GDM1 (cell line): ENCODE results near the gene GPR161.
"Not testable (repeated sequence)": the region's sequence is repeated elsewhere in the genome, so short reads cannot be mapped to it uniquely, and the experiment has no call there.

Experiments used
- DNase-seq: peaks from one replicate; lab custom pipeline; 2025; lab: John Stamatoyannopoulos, UW

Gene GPR161

GRCh38 chr1:168087696-168088095 is 49.0 kb downstream of the GPR161 start:
- DNase-seq, result no peak

- no peak for DNase-seq
Measured at GRCh38 chr1:168086438-168086837, 50.3 kb downstream of the GPR161 start.

GRCh38 chr1:168085401-168085872 is 51.3 kb downstream of the GPR161 start:
- DNase-seq, result no peak

GRCh38 chr1:168084396-168085231 is 52.1 kb downstream of the GPR161 start:
- peak; percentile 28 for DNase-seq

- DNase-seq, result no peak
Measured at GRCh38 chr1:168083456-168084325, 53.0 kb downstream of the GPR161 start.

GRCh38 chr1:168082008-168082876 is 54.5 kb downstream of the GPR161 start:
- peak; percentile 73 for DNase-seq

- no peak for DNase-seq
Measured at GRCh38 chr1:168081373-168082007, 55.2 kb downstream of the GPR161 start.

- no peak for DNase-seq
Measured at GRCh38 chr1:168079761-168080160, 57.0 kb downstream of the GPR161 start.

GRCh38 chr1:168069384-168069783 is 67.3 kb downstream of the GPR161 start:
- DNase-seq, result no peak

GRCh38 chr1:168065506-168065905 is 71.2 kb downstream of the GPR161 start:
- DNase-seq, result no peak

GRCh38 chr1:168064216-168064615 is 72.5 kb downstream of the GPR161 start:
- DNase-seq, result no peak

- no peak for DNase-seq
Measured at GRCh38 chr1:168057921-168058320, 78.8 kb downstream of the GPR161 start.

GRCh38 chr1:168057355-168057754 is 79.4 kb downstream of the GPR161 start:
- no peak for DNase-seq

- DNase-seq, result not testable (repeated sequence)
Measured at GRCh38 chr1:168056152-168056551, 80.6 kb downstream of the GPR161 start.

GRCh38 chr1:168054117-168054516 is 82.6 kb downstream of the GPR161 start:
- no peak for DNase-seq

- DNase-seq, result no peak
Measured at GRCh38 chr1:168053681-168054080, 83.0 kb downstream of the GPR161 start.

GRCh38 chr1:168050880-168051279 is 85.8 kb downstream of the GPR161 start:
- no peak for DNase-seq

GRCh38 chr1:168050307-168050706 is 86.4 kb downstream of the GPR161 start:
- DNase-seq, result no peak

- DNase-seq, result no peak
Measured at GRCh38 chr1:168045311-168045710, 91.4 kb downstream of the GPR161 start.

- DNase-seq, result no peak
Measured at GRCh38 chr1:168042362-168042761, 94.4 kb downstream of the GPR161 start.

GRCh38 chr1:168035345-168035744 is 101.4 kb downstream of the GPR161 start:
- no peak for DNase-seq
